GM12878 (cell line): ENCODE data around the gene F2RL3. TPM values are rescaled to one million over a fixed set of nuclear protein-coding genes. Genes with fewer than 3 reads are reported as not detected.
A peak's percentile ranks its signal among the peaks of the same experiment; 100 is the strongest.

Experiments used
- BACH1 ChIP-seq: fragments of 450-650 bp; IDR thresholded peaks from 2 replicates; pipeline ENCODE4 v1.6.1; 2017; ENCODE audit warnings: mild to moderate bottlenecking, borderline replicate concordance
- CEBPZ ChIP-seq: fragments of 150-350 bp; IDR thresholded peaks from 2 replicates; pipeline ENCODE4 v1.6.1; 2016; ENCODE audit warnings: low read depth, low read length
- EZH2 ChIP-seq: IDR thresholded peaks from 2 replicates; pipeline ENCODE4 v1.6.1; 2012; ENCODE audit warnings: low read depth, mild to moderate bottlenecking, control low read depth, inconsistent platforms, low read length, borderline replicate concordance; ENCODE audit not compliant: control insufficient read depth
- GATAD2B ChIP-seq: fragments of 450-650 bp; conservative IDR thresholded peaks from 2 replicates; pipeline ENCODE4 v1.6.1; 2017; ENCODE audit warnings: low read depth, mild to moderate bottlenecking, moderate library complexity
- IRF5 ChIP-seq: fragments of 450-650 bp; IDR thresholded peaks from 2 replicates; pipeline ENCODE4 v1.6.1; 2017; ENCODE audit warnings: borderline replicate concordance
- MEF2A ChIP-seq: IDR thresholded peaks from 2 replicates; pipeline ENCODE4 v1.6.1; 2011; ENCODE audit warnings: low read depth, mild to moderate bottlenecking, low read length, moderate library complexity; ENCODE audit not compliant: insufficient read depth
- PML ChIP-seq: IDR thresholded peaks from 2 replicates; pipeline ENCODE4 v1.6.1; 2012; ENCODE audit warnings: low read length, inconsistent platforms
- SMARCA5 ChIP-seq: fragments of 450-650 bp; IDR thresholded peaks from 2 replicates; pipeline ENCODE4 v1.6.1; 2017; ENCODE audit warnings: mild to moderate bottlenecking
- SP1 ChIP-seq: IDR thresholded peaks from one replicate; pipeline ENCODE4 v1.6.1; 2011; ENCODE audit warnings: low read depth, low read length
- SRF ChIP-seq, 2 experiments: IDR thresholded peaks; 2 replicates each; pipeline ENCODE4 v1.6.1; 2011; ENCODE audit warnings: low read depth in 2 of 2, low read length in 2 of 2, mild to moderate bottlenecking in 1 of 2, moderate library complexity in 1 of 2
- polyA plus RNA-seq, 11 experiments: library from polyadenylated mRNA; depleted of rRNA in 4 of 11; unstranded in 6 of 11; stranded (reverse) in 5 of 11; fragments of >200 nt; fragmentation: Nextera tagmentation in 4 of 11; fragmentation: Illumina TruSeq in 1 of 11; extraction: Ambion mirVana in 4 of 11; extraction: Trizol in 1 of 11; gene quantifications; 1 replicate in 1 of 11; 2 replicates in 10 of 11; pipeline versions ENCODE4 v1.2.1 to v1.2.3, GENCODE V29; 2011 to 2016; ENCODE audit warnings: inconsistent platforms in 2 of 11, missing spikeins in 2 of 11, low read depth in 1 of 11
- total RNA-seq, 4 experiments: library from RNA; depleted of rRNA in 3 of 4; stranded (reverse); fragments of >200 nt in 3 of 4; fragmentation: Illumina TruSeq in 1 of 4; extraction: Trizol in 1 of 4; gene quantifications; 2 replicates each; pipeline versions ENCODE4 v1.2.1 to v1.2.3, GENCODE V29; 2013 to 2021

Gene F2RL3
- total and polyA plus RNA-seq, 10 of the 15 experiments (the other 5 are each of a cell fraction or from before 2014, with no cell fraction given) = 0.01 to 1.2 (median 0.29) TPM

- TF ChIP-seq CEBPZ = no peak
- peak; percentile 32; the same call in 1 of the 2 replicates for TF ChIP-seq IRF5
- TF ChIP-seq EZH2 = no peak
- TF ChIP-seq SP1 = peak; percentile 50
- TF ChIP-seq GATAD2B = no peak; the same call in none of the 2 replicates
- 0 out of 2 replicates have a peak, but pooled peaks have one; percentile 34 for TF ChIP-seq SMARCA5
- no peak for TF ChIP-seq PML
- TF ChIP-seq MEF2A = no peak
- TF ChIP-seq SRF (IDR thresholded peaks at IDR 0.05; ENCODE audit: low read depth in 2 of 2, low read length in 2 of 2) = no peak
- 0 out of 2 replicates have a peak, but pooled peaks have one; percentile 41 for TF ChIP-seq BACH1
These were observed 8.4 kb downstream of the F2RL3 start (continued) for GRCh38 chr19:16897029-16897855.
